ENCODE data around the gene MINDY2. TPM values are rescaled to one million over a fixed set of nuclear protein-coding genes. Genes with fewer than 3 reads are reported as not detected.

The MINDY2 gene
- total RNA-seq, 4 donors from 2014 or later: 10.4 to 36.6 (median 17.0) TPM

- ATAC-seq (ENCODE audit: low FRiP score): no peak
- no peak for TF ChIP-seq CTCF (IDR thresholded peaks at IDR 0.05)
- DNase-seq (ENCODE audit: low spot score): no peak
Observed at GRCh38 chr15:58867926-58868325, 96.8 kb downstream of the MINDY2 start.

GRCh38 chr15:58870451-58870850 lies 99.3 kb downstream of the MINDY2 start:
- DNase-seq (ENCODE audit: low spot score): no peak
- ATAC-seq (ENCODE audit: low FRiP score): no peak
- TF ChIP-seq CTCF (IDR thresholded peaks at IDR 0.05): no peak

GRCh38 chr15:58873267-58873666 lies 102.2 kb downstream of the MINDY2 start:
- no peak for DNase-seq (ENCODE audit: low spot score)
- TF ChIP-seq CTCF (IDR thresholded peaks at IDR 0.05): no peak
- ATAC-seq (ENCODE audit: low FRiP score): no peak

GRCh38 chr15:58875343-58875742 lies 104.2 kb downstream of the MINDY2 start:
- no peak for ATAC-seq (ENCODE audit: low FRiP score)
- no peak for DNase-seq (ENCODE audit: low spot score)
- TF ChIP-seq CTCF (IDR thresholded peaks at IDR 0.05): no peak

- no peak for ATAC-seq (ENCODE audit: low FRiP score)
- no peak for TF ChIP-seq CTCF (IDR thresholded peaks at IDR 0.05)
- DNase-seq (ENCODE audit: low spot score): no peak
Observed at GRCh38 chr15:58876306-58877106, 105.4 kb downstream of the MINDY2 start.

- ATAC-seq (ENCODE audit: low FRiP score) (no peak), DNase-seq (ENCODE audit: low spot score) (no peak)
- TF ChIP-seq CTCF (IDR thresholded peaks at IDR 0.05): no peak
Observed at GRCh38 chr15:58877999-58878825, 107.1 kb downstream of the MINDY2 start.

Measured in omental fat pad (tissue), 4 donors.